ENCODE data around the gene DPF3.

DNA sequence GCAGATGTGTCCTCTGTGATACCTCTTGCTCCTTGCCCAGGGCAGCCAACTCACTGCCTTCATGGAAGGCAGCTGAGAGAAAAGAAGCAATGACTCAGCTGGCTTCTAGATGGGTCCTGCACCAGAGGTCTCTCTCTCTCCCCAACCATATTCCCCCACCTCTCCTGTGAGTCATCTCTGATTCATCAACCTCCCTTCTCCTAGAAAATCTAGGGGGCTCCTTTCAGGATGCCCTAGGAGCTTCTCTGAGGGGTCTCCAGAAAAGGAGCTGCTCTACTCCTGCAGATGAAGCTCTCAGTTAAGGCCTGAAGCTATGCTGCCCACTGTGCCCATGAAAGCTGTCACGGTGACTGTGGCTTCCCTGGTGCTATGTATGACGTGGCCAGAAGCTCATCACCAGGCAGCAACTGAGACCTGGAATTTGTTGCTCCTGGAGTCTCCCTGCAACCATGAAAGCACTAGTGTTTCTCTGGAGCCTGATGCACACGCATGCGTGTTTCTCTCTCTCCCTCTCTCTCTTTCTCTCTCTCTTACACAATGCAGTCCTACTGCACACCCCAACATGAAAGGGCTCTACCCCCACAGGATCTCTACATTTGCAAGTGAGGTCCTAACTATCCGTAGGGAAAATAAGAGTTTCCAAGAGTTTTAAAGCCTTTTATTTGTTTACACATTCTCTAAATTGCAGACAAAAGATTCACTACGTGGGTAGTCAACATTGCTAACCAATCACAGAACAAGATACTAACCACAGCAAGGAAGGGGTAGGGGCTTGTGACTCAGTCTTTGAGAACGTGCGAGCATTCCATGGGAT lies 285.3 kb downstream of the DPF3 start:
- TF ChIP-seq CTCF (IDR thresholded peaks at IDR 0.05) (no peak), POLR2A (IDR thresholded peaks at IDR 0.05) (no peak)

Measured in right lobe of liver (tissue), 4 donors.